ENCODE measurements around the gene ATP5IF1.

DNA sequence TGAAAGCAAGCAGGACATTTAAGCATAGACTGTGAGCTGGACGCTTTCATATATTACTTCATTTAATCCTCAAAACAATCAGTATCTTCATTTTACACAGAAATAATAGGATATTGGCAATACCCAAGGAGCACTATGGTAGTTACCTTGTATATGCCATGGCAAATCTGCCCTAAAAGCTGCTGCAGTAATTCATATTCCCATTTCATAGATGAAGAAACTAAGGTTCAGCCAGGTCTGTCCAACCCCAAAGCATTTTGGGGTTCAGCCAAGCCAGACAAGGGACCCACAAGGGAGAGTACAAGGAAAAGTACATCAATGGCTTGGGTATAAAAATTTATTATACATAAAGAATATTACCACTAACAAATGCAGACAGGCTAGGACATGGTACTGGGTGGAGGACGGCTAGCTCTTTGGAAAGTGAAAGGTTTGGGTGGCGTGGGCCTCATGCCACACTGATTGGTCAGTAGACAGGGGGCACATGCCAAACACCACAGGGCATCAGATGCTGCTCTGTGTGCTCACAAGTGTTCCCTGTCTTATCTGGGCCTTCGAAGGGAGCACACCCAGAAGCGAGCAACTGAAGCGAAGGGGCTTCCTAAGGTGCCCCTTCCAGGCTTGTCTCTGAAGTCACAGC lies 35.6 kb upstream of the ATP5IF1 start:
- TF ChIP-seq, protein P1, sequence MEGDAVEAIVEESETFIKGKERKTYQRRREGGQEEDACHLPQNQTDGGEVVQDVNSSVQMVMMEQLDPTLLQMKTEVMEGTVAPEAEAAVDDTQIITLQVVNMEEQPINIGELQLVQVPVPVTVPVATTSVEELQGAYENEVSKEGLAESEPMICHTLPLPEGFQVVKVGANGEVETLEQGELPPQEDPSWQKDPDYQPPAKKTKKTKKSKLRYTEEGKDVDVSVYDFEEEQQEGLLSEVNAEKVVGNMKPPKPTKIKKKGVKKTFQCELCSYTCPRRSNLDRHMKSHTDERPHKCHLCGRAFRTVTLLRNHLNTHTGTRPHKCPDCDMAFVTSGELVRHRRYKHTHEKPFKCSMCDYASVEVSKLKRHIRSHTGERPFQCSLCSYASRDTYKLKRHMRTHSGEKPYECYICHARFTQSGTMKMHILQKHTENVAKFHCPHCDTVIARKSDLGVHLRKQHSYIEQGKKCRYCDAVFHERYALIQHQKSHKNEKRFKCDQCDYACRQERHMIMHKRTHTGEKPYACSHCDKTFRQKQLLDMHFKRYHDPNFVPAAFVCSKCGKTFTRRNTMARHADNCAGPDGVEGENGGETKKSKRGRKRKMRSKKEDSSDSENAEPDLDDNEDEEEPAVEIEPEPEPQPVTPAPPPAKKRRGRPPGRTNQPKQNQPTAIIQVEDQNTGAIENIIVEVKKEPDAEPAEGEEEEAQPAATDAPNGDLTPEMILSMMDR (conservative IDR thresholded peaks at IDR 0.05; ENCODE audit: low read length), result no peak
- no peak for TF ChIP-seq EZH2phosphoT487 (IDR thresholded peaks at IDR 0.05; ENCODE audit: borderline replicate concordance, low read depth, low read length)
